ENCODE data around the gene EVA1C. TPM values are rescaled to one million over a fixed set of nuclear protein-coding genes. Genes with fewer than 3 reads are reported as not detected.

EVA1C gene
- total and polyA plus RNA-seq, 2 donors (not counting 3 experiments of a cell fraction or from before 2014, with no cell fraction given) = 22.8 to 38.6 TPM

- TF ChIP-seq MYC (IDR thresholded peaks at IDR 0.05; ENCODE audit: low read depth, low read length) (no peak), EZH2 (IDR thresholded peaks at IDR 0.05; ENCODE audit: borderline replicate concordance, low read depth, low read length, severe bottlenecking) (no peak), POLR2AphosphoS5 (IDR thresholded peaks at IDR 0.05; ENCODE audit: insufficient read depth, low read depth, low read length) (no peak), MAX (IDR thresholded peaks at IDR 0.05; ENCODE audit: insufficient read depth, insufficient read length) (no peak), FOS (IDR thresholded peaks at IDR 0.05; ENCODE audit: borderline replicate concordance, insufficient read depth, low read length) (no peak), JUN (IDR thresholded peaks at IDR 0.05; ENCODE audit: borderline replicate concordance, insufficient read depth, insufficient read length, low read depth) (no peak), CTCF (IDR thresholded peaks at IDR 0.05; ENCODE audit: extremely low read depth in 1 of 2, insufficient read depth in 1 of 2, low read depth in 1 of 2, low read length in 2 of 2) (no peak), POLR2A (IDR thresholded peaks at IDR 0.05; ENCODE audit: low read depth, low read length) (no peak), GATA2 (IDR thresholded peaks at IDR 0.05; ENCODE audit: insufficient read depth, insufficient read length, low read depth, low read length) (no peak)
- POLR2A ChIA-PET = no interaction called here
These were observed 146.6 kb downstream of the EVA1C start for GRCh38 chr21:32559006-32559610.

More at GRCh38 chr21:32559006-32559610, 146.6 kb downstream of the EVA1C start:
- H2AFZ ChIP-seq (ENCODE audit: low read depth, low read length) = no peak overlapping the region
- H3K27ac ChIP-seq (ENCODE audit: insufficient read depth, low read depth, low read length) = no peak overlapping the region
- H3K9ac ChIP-seq (replicated peaks; ENCODE audit: extremely low read depth, insufficient read depth, low read length) = no peak overlapping the region
- CTCF ChIA-PET = interaction anchor here (1.3 kb wide), 1 partner anchor 66 kb away, joined by 4 read pairs; no protein-coding TSS in a partner anchor
- DNase-seq (ENCODE audit: low read depth, low spot score) = no peak
- FAIRE-seq = no peak
- intact Hi-C loops (cut with micrococcal nuclease) = no loop called here
- peaks cover 6% of the 10 kb centered on the region for H3K4me1 ChIP-seq (ENCODE audit: control insufficient read depth, extremely low read depth, insufficient read depth, low read length)
- dilution Hi-C loops (cut with MboI; ENCODE audit: extremely low pct_ligation_motif_present, low sequenced_read_pairs) = no loop called here
- H3K27me3 ChIP-seq (ENCODE audit: control insufficient read depth in 2 of 2, insufficient read depth in 2 of 2, low read length in 2 of 2) = no peaks in the 10 kb centered on the region
- H4K20me1 ChIP-seq (replicated peaks; ENCODE audit: control insufficient read depth, extremely low read depth, insufficient read depth, low read length) = no peaks in the 10 kb centered on the region
- BruUV-seq (replicated peaks) = no TSS peak
- H3K4me3 ChIP-seq (replicated peaks in 1 of 3; ENCODE audit: insufficient read depth in 1 of 3, low read depth in 1 of 3, low read length in 3 of 3) = no peak overlapping the region
- H3K9me1 ChIP-seq (replicated peaks; ENCODE audit: control insufficient read depth, extremely low read depth, insufficient read depth, low read length) = no peaks in the 10 kb centered on the region
- no peaks in the 10 kb centered on the region for H3K9me3 ChIP-seq (replicated peaks; ENCODE audit: control insufficient read depth, insufficient read depth, low read length)
- H3K79me2 ChIP-seq (ENCODE audit: control insufficient read depth, insufficient read depth, low read length) = no peaks in the 10 kb centered on the region
- H3K36me3 ChIP-seq (ENCODE audit: control insufficient read depth in 2 of 2, extremely low read depth in 1 of 2, insufficient read depth in 2 of 2, low read length in 2 of 2) = no peaks in the 10 kb centered on the region
- H3K4me2 ChIP-seq (ENCODE audit: insufficient read depth, low read length) = no peak overlapping the region

All from endothelial cell of umbilical vein (primary cell).